SK-N-SH treated with all-trans-retinoic acid at 6 μM for 48 hours (cell line): ENCODE data around the gene GRID1.

Source experiments
- OSR1 ChIP-seq: fragments of 250-450 bp; sonication (Bioruptor Pico); IDR thresholded peaks from 2 replicates; pipeline ENCODE4 v1.8.0; 2022; ENCODE audit warnings: moderate library complexity, mild to moderate bottlenecking, inconsistent platforms
- PATZ1 ChIP-seq: fragments of 250-450 bp; sonication (Bioruptor Pico); IDR thresholded peaks from 2 replicates; pipeline ENCODE4 v1.8.0; 2020; ENCODE audit warnings: mild to moderate bottlenecking, moderate library complexity, borderline replicate concordance
- ZFP30 ChIP-seq: fragments of 450-650 bp; formaldehyde crosslinking; IDR thresholded peaks from 2 replicates; pipeline ENCODE4 v1.5.0; 2022; ENCODE audit warnings: mild to moderate bottlenecking, moderate library complexity

- TF ChIP-seq OSR1 (CRISPR knock-in tag): no peak
- TF ChIP-seq ZFP30 (CRISPR knock-in tag): no peak
- no peak for TF ChIP-seq PATZ1
These were observed 132.5 kb downstream of the GRID1 start for GRCh38 chr10:86234107-86234506.
